Stimulated activated CD4-positive, alpha-beta T cell treated with anti-CD3 and anti-CD28 coated beads, Interleukin-1b, Interleukin-23, amount 100 ng/mL, for 48 hours (primary cell): ENCODE measurements around the gene TDRD12.
"Not testable (repeated sequence)": the region's sequence is repeated elsewhere in the genome, so short reads cannot be mapped to it uniquely, and the experiment has no call there.

Source experiments
- DNase-seq: peaks from one replicate; pipeline ENCODE4 v3.0.0-alpha.2; 2020

Gene TDRD12

GRCh38 chr19:32750441-32751055, 31.0 kb downstream of the TDRD12 start:
- DNase-seq, result no peak

- no peak for DNase-seq
Measured at GRCh38 chr19:32751066-32751465, 31.5 kb downstream of the TDRD12 start.

GRCh38 chr19:32757189-32757588, 37.6 kb downstream of the TDRD12 start:
- no peak for DNase-seq

GRCh38 chr19:32765365-32765764, 45.8 kb downstream of the TDRD12 start:
- not testable (repeated sequence) for DNase-seq

- no peak for DNase-seq
Measured at GRCh38 chr19:32767951-32768679, 48.5 kb downstream of the TDRD12 start.

GRCh38 chr19:32771596-32771995, 52.0 kb downstream of the TDRD12 start:
- no peak for DNase-seq

- no peak for DNase-seq
Measured at GRCh38 chr19:32773126-32773525, 53.6 kb downstream of the TDRD12 start.

- DNase-seq, result no peak
Measured at GRCh38 chr19:32779082-32779481, 59.5 kb downstream of the TDRD12 start.

- DNase-seq, result no peak
Measured at GRCh38 chr19:32781280-32781679, 61.7 kb downstream of the TDRD12 start.

GRCh38 chr19:32782089-32782488, 62.5 kb downstream of the TDRD12 start:
- DNase-seq, result not testable (repeated sequence)

GRCh38 chr19:32787161-32787813, 67.7 kb downstream of the TDRD12 start:
- DNase-seq, result not testable (repeated sequence)

GRCh38 chr19:32787895-32788294, 68.3 kb downstream of the TDRD12 start:
- not testable (repeated sequence) for DNase-seq

- no peak for DNase-seq
Measured at GRCh38 chr19:32789429-32789828, 69.9 kb downstream of the TDRD12 start.

GRCh38 chr19:32798201-32798600, 78.6 kb downstream of the TDRD12 start:
- DNase-seq, result no peak

GRCh38 chr19:32800191-32800590, 80.6 kb downstream of the TDRD12 start:
- DNase-seq, result no peak

- no peak for DNase-seq
Measured at GRCh38 chr19:32800754-32801153, 81.2 kb downstream of the TDRD12 start.

- DNase-seq, result no peak
Measured at GRCh38 chr19:32802840-32803239, 83.3 kb downstream of the TDRD12 start.

GRCh38 chr19:32808236-32808635, 88.7 kb downstream of the TDRD12 start:
- no peak for DNase-seq

- no peak for DNase-seq
Measured at GRCh38 chr19:32809254-32809653, 89.7 kb downstream of the TDRD12 start.

- DNase-seq, result no peak
Measured at GRCh38 chr19:32809754-32810153, 90.2 kb downstream of the TDRD12 start.

- DNase-seq, result no peak
Measured at GRCh38 chr19:32810452-32810851, 90.9 kb downstream of the TDRD12 start.

- no peak for DNase-seq
Measured at GRCh38 chr19:32811151-32811550, 91.6 kb downstream of the TDRD12 start.

- DNase-seq, result no peak
Measured at GRCh38 chr19:32812036-32812435, 92.5 kb downstream of the TDRD12 start.

- no peak for DNase-seq
Measured at GRCh38 chr19:32812571-32812970, 93.0 kb downstream of the TDRD12 start.
